Stimulated activated CD8-positive, alpha-beta memory T cell treated with anti-CD3 and anti-CD28 coated beads, Interleukin-15, amount 100 ng/mL, for 1 hour (primary cell): Measurements from ENCODE around the gene CFAP210.
"Not testable (repeated sequence)": the region's sequence is repeated elsewhere in the genome, so short reads cannot be mapped to it uniquely, and the experiment has no call there.

Experiments
- DNase-seq: peaks from one replicate; pipeline ENCODE4 v3.0.0-alpha.2; 2020; ENCODE audit warnings: low read depth

Gene CFAP210

DNA sequence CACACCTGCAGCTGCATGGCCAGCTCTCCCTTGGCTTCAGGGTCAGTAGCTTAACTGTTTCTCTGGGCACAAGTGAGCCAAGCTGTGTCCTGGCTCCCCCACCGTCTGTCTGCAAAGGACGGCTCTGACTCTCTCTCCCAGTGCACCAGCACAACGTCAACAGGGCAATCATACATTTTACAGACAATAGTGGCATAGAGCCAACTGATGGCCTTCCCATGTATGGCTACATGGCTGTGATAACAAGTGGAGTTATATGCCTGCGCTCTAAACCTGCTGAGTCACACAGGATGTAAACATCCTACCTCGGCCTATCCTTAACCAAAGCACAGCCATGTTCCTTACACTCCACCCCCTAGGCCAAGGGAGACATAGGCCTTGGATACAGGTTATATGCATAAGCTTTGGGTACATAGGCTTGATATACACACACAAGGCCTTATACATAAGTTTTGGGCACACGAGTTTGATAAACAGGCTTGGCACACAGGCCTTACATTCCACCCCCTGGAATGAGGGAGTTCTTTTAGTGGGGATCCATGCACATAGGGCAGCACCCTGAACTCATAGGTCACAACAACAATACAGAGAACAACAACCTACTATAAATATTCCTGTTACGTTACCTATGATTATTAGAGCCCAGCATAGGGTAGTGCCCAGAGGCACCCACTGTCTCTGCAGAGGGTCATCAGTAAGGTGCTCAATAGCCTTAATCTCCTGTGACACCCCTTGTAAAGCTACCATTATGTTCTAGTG lies 17.7 kb upstream of the CFAP210 start:
- no peak for DNase-seq

DNA sequence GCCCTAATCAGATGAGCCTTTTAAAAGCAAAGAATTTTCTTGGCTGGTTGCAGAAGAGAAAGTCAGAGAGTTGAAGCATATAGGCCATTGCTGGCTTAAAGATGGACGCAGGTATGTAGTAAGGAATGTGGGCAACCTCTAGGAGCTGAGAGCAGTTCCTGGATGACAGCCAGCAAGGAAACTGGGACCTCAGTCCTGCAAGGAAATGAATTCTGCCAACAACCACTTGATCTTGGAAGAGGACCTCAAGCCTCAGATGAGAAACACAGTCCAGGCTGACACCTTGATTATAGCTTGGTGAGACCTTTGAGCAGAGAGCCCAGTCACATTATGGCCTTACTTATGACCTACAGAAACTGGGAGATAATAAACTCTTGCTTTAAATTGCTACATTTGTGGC lies 15.8 kb upstream of the CFAP210 start:
- no peak for DNase-seq

DNA sequence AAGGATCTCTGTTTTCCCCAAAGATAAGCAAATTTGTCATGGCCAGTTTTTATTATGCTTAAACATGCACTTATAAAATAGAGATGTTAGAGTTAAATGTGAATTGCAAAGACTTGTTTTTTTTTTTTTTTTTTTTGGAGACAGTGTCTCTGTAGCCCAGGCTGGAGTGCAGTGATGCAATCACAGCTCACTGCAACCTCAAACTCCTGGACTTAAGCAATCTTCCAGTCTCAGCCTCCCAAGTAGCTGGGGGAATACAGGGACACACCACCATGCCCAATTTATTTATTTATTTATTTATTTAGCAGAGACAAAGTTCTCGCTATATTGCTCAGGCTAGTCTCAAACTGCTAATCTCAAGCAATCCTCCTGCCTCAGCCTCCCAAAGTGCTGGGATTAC lies 15.1 kb upstream of the CFAP210 start:
- no peak for DNase-seq

DNA sequence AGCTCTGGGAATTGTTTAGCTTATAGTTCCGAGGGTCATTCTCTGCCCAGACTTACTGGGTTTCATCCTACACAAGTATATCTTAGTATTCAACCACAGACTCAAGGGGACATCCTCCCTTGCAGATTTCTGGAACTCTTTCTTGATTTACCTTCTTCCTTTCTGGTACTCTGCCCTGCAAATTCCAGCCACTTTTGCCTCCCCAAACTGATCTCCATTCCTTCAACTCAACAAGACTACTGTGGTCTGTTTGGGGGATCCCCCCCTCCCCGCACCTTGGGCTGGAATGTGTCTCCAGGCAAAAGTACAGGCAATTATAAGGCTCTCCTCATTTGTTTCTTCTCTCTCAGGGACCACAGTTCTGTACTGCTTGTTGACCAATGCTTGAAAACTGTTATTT lies 13.4 kb upstream of the CFAP210 start:
- DNase-seq: no peak

DNA sequence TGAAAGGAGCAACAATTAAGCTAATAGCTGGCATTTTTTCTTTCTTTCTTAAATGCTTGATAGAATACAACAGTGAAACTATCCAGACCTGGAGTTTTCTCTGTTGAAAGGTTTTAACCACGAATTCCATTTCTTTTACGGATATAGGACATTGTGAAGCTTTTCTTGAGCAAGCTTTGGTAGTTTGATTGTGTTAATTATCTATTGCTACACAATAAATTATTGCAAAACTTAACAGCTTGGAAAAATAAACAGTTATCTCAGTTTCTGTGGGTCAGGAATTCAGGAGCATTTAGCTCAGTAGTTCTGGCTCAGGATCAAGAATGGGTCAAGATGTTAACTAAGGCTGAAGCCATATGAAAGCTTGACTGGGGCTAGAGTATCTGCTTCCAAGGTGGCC lies 11.7 kb upstream of the CFAP210 start:
- DNase-seq: no peak

DNA sequence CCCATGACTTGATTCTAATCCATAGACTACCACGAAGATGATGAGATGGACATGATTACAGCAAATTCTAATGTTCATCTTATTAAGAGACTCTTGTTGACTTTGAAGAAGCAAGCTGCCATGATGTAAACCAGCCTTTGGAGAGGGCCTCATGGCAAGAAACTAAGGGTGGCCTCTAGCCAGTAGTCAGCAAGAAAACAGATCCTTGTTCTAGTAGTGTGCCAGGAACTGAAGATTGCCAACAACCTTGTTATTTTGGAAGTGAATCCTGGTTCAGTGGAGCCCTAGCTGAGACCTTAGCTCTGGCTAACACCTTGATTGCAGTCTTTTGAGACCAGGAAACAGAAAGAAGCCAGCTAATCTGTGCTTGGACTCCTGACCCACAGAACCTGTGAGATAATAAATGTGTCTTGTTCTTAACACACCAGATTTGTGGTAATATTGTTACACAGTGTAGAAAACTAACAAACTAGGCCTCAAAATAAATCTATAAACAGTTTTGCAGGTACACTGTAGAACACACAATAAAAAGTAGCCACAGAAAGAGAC lies 10.0 kb upstream of the CFAP210 start:
- no peak for DNase-seq

DNA sequence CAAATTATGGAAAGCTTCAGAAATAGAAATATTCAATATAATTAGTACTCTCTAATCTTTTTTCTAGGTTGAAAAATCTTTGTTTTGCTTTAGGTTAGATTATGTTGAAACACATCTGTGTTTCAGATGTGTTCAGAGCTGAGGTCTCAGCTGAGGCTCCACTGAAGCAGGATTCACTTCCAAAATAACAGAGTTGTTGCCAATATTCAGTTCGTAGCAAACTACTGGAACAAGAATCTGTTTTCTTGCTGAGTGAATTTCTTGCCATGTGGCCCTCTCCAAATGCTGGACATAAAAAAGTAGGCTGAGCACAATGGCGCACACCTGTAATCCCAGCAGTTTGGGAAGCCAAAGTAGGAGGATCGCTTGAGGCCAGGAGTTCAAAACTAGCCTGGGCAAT lies 8.8 kb upstream of the CFAP210 start:
- no peak for DNase-seq

DNA sequence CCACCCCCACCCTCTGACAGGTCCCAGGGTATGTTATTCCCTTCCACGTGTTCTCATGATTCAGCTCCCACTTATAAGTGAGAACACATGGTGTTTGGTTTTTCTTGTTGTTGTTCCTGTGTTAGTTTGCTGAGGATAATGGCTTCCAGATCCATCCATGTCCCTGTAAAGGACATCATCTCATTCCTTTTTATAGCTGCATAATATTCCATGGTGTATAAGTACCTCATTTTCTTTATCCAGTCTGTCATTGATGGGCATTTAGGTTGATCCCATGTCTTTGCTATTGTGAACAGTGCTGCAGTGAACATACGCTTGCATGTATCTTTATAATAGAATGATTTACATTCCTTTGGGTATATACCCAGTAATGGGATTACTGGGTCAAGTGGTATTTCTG lies 5.0 kb upstream of the CFAP210 start:
- DNase-seq: not testable (repeated sequence)

DNA sequence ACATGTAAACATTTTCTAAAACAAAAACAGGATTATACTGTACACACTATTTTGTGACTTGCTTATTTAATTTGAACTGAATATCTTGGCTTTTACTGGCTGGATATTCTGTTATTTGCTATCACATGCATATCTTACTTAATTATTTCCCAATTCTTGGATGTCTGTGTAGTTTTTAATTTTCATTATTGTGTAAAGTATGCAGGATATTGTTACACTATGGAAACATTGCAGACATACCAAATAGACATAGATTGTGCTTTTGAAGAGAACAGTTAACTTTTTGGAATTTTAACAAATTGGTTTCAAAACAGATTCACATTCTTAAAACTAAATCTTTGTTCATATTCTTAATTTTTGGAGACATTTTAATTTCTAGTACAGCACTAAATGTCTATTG lies 2.2 kb upstream of the CFAP210 start:
- DNase-seq: no peak

DNA sequence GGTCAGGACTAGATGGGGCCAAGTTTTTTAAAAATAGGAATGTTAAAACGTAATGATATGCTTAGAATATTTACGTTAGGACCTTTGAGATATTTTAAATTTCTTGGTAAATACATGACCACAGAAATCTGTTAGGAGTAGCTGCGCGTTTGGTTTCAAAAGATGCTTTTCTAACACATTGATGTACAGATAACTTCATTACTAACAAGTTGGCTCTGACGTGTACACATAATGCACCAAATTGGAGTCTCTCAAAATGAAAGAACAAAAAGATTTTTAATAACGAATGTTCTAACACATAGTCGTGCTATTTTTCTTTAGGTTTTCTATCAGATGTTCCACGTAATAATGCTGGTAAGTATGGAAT lies 672 bp upstream of the CFAP210 start:
- no peak for DNase-seq

DNA sequence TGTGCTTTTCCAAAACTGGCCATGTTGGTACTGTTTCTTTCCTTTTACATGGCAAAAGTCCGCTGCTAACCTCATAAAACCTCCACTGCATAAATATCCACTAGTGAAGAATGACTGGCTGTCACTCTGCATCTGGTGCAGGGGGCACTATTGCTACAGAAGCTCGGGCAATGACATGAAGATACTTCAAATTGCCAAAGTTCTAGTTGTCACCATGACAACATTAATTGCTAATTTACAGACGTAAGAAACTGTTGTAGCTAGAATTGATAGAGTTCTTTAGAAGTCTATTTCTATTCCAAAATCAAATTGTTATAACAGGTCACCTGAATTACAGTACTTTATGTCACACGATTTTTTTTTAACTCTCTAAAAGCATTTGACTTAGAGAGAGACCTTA lies 845 bp downstream of the CFAP210 start:
- DNase-seq: no peak

DNA sequence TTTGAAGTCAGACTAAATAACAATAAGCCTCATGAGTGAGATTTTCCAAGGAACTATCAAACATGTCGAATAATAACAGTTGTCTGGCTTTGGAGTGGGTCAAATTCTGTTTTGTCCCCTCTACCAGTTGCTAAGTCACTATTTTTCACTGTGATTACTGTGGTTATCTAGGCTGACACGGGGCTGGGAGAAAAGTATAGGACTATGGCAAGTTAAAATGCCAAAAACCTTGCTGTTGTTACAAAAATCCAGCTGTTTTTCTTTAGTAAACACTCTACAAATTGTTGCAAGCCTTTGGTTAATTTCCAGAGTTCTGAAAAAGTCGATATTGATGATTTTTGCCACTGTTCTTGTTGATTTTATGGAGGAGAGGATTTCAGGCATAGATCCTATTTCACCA lies 1.5 kb downstream of the CFAP210 start:
- no peak for DNase-seq

DNA sequence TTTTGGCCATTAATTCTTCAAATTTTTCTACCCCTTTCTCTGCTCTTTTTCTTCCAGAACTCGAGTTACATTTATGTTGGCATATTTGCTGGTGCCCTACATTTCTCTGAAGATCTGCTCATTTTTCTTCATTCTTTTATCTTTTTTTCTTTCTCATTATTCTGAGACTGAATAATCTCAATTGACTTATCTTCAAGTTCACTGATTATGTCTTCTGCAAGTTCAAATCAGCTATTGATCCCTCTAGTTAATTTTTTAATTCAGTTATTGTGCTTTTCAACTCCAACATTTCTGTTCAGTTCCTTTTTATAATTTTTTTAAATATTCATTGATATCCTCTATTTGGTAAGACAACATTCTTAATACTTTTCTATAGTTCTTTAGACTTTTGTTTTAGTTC lies 3.2 kb downstream of the CFAP210 start:
- no peak for DNase-seq

DNA sequence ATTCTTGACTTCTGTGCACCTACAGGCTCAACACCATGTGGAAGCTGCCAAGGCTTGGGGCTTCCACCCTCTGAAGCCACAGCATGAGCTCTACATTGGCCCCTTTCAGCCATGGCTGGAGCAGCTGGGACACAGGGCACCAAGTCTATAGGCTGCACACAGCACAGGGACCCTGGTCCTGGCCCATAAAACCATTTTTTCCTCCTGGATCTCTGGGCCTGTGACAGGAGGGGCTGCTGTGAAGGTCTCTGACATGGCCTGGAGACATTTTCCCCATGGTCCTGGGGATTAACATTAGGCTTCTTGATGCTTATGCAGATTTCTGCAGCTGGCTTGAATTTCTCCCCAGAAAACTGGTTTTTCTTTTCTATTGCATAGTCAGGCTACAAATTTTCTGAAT lies 6.3 kb downstream of the CFAP210 start:
- DNase-seq: not testable (repeated sequence)

DNA sequence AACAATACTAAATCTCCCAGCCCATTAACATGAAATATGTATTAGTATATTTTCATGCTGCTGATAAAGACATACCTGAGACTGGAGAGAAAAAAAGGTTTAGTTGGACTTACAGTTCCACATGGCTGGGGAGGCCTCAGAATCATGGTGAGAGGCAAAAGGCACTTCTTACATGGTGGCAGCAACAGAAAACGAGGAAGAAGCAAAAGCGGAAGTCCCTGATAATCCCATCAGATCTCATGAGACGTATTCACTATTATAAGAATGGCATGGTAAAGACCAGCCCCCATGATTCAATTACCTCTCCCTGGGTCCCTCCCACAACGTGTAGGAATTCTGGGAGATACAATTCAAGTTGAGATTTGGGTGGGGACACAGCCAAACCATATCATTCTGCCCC lies 7.4 kb downstream of the CFAP210 start:
- not testable (repeated sequence) for DNase-seq

DNA sequence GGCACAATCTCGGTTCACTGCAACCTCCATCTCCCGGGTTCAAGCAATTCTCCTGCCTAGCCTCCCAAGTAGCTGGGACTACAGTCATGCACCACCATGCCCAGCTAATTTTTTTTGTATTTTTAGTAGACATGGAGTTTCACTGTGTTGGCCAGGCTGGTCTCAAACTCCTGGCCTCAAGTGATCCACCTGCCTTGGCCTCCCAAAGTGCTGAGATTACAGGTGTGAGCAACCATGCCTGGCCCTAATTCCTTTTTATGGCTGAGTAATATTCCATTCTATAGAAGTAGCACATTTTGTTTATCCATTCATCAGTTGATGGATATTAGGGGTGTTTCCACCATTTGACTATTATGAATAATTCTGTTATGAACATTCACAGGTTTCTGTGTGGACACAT lies 9.5 kb downstream of the CFAP210 start:
- not testable (repeated sequence) for DNase-seq

DNA sequence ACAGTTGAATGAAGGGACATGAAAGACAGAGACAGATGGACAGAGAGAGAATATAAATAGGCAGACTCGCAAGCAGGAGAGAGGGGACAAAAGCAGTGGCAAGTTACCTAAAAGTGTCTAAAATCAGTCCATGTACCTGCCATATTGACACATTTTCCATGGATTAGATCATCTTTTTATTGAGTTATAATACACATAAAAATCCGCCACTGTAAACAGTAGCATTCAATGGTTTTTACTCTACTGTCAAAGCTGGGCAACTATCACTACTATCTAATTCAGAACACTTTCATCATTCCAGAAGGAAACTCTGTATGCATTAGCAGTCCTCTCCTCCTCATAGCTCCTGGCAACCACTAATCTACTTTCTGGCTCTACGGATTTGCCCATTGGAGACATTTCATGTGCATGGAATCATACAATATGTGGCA lies 10.1 kb downstream of the CFAP210 start:
- no peak for DNase-seq

DNA sequence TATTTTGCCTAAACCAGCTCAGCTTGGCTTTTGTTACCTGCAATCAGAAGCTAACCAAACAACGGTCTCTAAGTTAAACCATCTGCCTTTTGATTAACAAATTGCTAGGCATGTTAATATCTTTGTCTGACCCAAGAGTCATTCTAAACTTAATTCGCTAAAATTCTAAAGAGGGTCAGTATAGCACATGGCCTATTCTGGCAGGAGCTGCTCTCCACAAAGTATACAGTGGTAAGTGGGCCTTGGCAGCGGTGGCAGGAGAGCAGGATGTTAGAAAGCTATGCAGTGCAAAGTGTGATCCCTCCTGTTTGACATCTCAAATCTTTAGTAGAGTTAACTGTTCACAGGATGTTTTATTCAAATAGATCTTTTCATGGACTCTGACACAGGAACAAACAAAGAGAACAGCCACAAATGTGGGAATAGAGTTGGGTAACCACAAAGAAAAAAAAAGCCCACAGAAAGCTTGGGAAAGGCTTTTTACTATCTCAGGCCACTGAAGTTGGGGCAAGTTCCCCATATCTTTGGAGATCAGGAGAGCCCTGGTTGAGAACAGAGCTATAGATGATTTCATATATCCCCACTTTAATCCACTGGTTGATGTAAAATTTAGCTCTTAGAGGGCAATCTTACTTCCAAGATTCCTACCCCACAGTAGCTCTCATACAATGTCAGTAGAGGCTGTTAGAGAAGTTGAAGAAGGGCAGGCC lies 10.6 kb downstream of the CFAP210 start:
- DNase-seq: no peak

DNA sequence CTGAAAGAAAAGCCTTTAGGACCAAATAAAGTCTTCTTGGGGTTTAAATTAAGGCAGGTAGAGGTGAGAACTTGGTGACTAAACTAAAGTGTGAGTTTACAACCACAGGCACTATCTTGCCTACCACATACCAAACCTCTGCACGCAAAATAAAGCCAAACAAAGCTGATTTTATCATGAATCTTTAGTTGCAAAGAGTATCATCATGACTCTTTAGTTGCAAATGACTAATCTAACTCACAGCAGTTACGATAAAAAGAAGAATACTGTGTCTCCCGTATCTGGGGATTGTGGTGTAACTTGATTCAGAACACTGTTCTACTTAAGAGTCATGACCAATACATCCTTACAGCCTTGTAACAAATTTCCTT lies 11.2 kb downstream of the CFAP210 start:
- DNase-seq: no peak

DNA sequence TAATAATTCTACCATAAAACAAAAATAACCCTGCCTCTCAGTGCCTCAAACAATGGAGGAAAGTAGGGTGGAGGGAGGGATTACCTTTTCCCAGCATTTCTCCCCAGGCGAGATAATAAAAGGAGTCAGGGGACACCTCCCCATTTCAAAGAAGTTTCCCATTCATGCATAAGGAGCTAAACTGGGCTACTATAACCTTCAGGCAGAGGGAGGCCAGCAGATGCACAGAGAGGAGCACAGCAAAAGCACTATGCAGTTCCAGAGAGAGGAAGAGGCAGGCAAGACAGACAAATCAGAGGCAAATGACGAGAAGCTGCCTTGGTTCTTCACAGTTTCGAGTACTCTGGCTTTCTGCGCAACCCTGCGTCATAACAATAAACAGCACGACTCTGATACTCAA lies 17.4 kb downstream of the CFAP210 start:
- no peak for DNase-seq

DNA sequence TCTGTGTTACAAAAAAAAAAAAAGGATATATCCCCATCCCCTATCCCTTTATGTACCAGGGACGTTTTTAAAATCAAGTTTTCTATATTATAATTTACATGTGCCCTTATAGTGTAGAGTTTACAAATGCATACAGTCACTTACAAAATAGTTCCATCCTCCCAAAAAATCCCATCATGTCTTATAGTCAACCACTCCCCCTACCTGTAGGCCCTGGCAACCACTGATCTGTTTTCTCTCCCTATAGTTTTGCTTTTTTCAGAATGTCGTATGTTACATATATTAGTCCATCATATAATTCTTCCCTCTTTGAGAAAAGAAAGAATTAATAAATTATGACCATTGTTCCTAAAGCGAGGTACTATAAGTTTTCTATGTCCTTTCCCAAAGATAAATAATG lies 17.8 kb downstream of the CFAP210 start:
- DNase-seq: no peak

DNA sequence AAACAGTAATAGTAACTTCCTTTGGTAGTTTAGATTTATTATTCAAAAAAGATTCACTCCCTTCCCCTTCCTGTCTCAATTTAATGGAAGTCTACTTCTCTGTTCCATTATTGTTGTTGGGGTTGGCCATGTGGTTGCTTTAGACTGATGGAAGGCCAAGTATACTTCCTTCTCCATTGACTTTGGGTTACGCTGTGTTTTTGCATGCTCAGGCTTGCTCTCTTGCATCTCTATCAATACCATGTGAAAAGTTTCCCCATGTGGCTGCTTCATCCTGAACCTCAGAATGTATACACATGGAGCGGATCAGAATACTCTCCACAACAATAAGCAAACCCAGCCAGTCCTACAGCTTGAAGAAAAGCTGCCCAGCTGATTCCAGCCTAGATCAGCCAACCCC lies 20.3 kb downstream of the CFAP210 start:
- DNase-seq: no peak

DNA sequence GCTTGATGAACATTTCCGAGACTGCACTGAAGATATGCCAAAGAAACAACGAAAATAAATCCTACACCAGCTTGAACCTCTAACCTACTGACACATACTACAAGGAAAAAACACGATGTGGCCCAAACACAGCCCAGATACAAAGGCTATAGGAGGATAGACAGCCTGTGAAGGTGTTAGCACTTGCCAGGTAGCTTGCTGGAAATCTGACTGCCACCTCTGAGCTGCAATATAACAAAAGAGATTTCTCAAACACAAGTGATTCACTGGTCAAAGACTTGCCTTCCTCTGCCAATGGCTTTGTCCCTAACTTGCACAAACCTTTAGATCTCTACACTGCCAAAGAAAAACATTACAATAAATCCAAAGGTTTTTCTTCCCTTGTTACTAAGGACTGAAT lies 21.1 kb downstream of the CFAP210 start:
- DNase-seq: no peak

DNA sequence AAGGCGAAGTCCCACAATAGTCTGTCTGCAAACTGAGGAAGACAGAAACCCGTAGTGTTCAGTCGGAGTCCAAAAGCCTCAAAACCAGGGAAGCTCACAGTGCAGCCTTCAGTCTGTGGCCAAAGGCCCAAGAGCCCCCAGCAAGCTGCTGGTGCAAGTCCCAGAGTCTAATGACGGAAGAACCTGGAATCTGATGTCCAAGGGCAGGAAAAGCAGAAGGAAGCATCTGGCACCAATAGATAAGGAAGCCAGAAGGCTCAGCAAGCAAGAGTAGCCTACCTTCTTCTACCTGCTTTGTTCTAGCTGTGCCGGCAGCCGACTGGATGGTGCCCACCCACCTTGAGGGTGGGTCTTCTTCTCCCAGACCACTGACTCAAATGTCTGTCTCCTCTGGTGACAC lies 21.8 kb downstream of the CFAP210 start:
- no peak for DNase-seq
